ENCODE data around the gene NOD2.

NOD2 gene

GRCh38 chr16:50742576-50743200, 49.3 kb downstream of the NOD2 start:
- Histone ChIP-seq H3K9me3 (ENCODE audit: control insufficient read depth, insufficient read depth, low read length) (no peaks in the 10 kb centered on the region), H3K4me3 (ENCODE audit: low read depth, low read length) (peak overlapping the region; percentile 55), H3K9ac (ENCODE audit: low read depth, low read length) (no peak overlapping the region), H3K4me1 (ENCODE audit: control insufficient read depth, insufficient read depth, low read length) (peaks cover 19% of the 10 kb centered on the region), H3K36me3 (ENCODE audit: control insufficient read depth, insufficient read depth, low read length) (no peaks in the 10 kb centered on the region), H3K27me3 (ENCODE audit: control insufficient read depth, insufficient read depth, low read length) (no peaks in the 10 kb centered on the region)

GRCh38 chr16:50743581-50744225, 50.3 kb downstream of the NOD2 start:
- Histone ChIP-seq H3K9me3 (ENCODE audit: control insufficient read depth, insufficient read depth, low read length) (no peaks in the 10 kb centered on the region), H3K9ac (ENCODE audit: low read depth, low read length) (no peak overlapping the region), H3K4me3 (ENCODE audit: low read depth, low read length) (no peak overlapping the region), H3K27me3 (ENCODE audit: control insufficient read depth, insufficient read depth, low read length) (no peaks in the 10 kb centered on the region), H3K36me3 (ENCODE audit: control insufficient read depth, insufficient read depth, low read length) (no peaks in the 10 kb centered on the region), H3K4me1 (ENCODE audit: control insufficient read depth, insufficient read depth, low read length) (peaks cover 19% of the 10 kb centered on the region)

GRCh38 chr16:50744881-50745280, 51.5 kb downstream of the NOD2 start:
- Histone ChIP-seq H3K27me3 (ENCODE audit: control insufficient read depth, insufficient read depth, low read length) (no peaks in the 10 kb centered on the region), H3K4me1 (ENCODE audit: control insufficient read depth, insufficient read depth, low read length) (peaks cover 19% of the 10 kb centered on the region), H3K9me3 (ENCODE audit: control insufficient read depth, insufficient read depth, low read length) (no peaks in the 10 kb centered on the region), H3K9ac (ENCODE audit: low read depth, low read length) (no peak overlapping the region), H3K4me3 (ENCODE audit: low read depth, low read length) (no peak overlapping the region), H3K36me3 (ENCODE audit: control insufficient read depth, insufficient read depth, low read length) (no peaks in the 10 kb centered on the region)

- Histone ChIP-seq H3K27me3 (ENCODE audit: control insufficient read depth, insufficient read depth, low read length) (no peaks in the 10 kb centered on the region), H3K9me3 (ENCODE audit: control insufficient read depth, insufficient read depth, low read length) (no peaks in the 10 kb centered on the region), H3K36me3 (ENCODE audit: control insufficient read depth, insufficient read depth, low read length) (no peaks in the 10 kb centered on the region), H3K9ac (ENCODE audit: low read depth, low read length) (no peak overlapping the region), H3K4me1 (ENCODE audit: control insufficient read depth, insufficient read depth, low read length) (peaks cover 19% of the 10 kb centered on the region), H3K4me3 (ENCODE audit: low read depth, low read length) (no peak overlapping the region)
These were observed 52.5 kb downstream of the NOD2 start for GRCh38 chr16:50745940-50746339.

GRCh38 chr16:50747207-50747956, 54.0 kb downstream of the NOD2 start:
- Histone ChIP-seq H3K4me1 (ENCODE audit: control insufficient read depth, insufficient read depth, low read length) (peaks cover 19% of the 10 kb centered on the region), H3K27me3 (ENCODE audit: control insufficient read depth, insufficient read depth, low read length) (no peaks in the 10 kb centered on the region), H3K4me3 (ENCODE audit: low read depth, low read length) (no peak overlapping the region), H3K9ac (ENCODE audit: low read depth, low read length) (no peak overlapping the region), H3K9me3 (ENCODE audit: control insufficient read depth, insufficient read depth, low read length) (no peaks in the 10 kb centered on the region), H3K36me3 (ENCODE audit: control insufficient read depth, insufficient read depth, low read length) (no peaks in the 10 kb centered on the region)

GRCh38 chr16:50751528-50751927, 58.1 kb downstream of the NOD2 start:
- H3K4me1 ChIP-seq (ENCODE audit: control insufficient read depth, insufficient read depth, low read length) = no peaks in the 10 kb centered on the region
- peaks cover 2% of the 10 kb centered on the region for H3K36me3 ChIP-seq (ENCODE audit: control insufficient read depth, insufficient read depth, low read length)
- no peak overlapping the region for H3K9ac ChIP-seq (ENCODE audit: low read depth, low read length)
- no peaks in the 10 kb centered on the region for H3K27me3 ChIP-seq (ENCODE audit: control insufficient read depth, insufficient read depth, low read length)
- no peaks in the 10 kb centered on the region for H3K9me3 ChIP-seq (ENCODE audit: control insufficient read depth, insufficient read depth, low read length)
- no peak overlapping the region for H3K4me3 ChIP-seq (ENCODE audit: low read depth, low read length)

GRCh38 chr16:50752471-50753235, 59.2 kb downstream of the NOD2 start:
- H3K4me3 ChIP-seq (ENCODE audit: low read depth, low read length) = no peak overlapping the region
- H3K9ac ChIP-seq (ENCODE audit: low read depth, low read length) = no peak overlapping the region
- peaks cover 2% of the 10 kb centered on the region for H3K36me3 ChIP-seq (ENCODE audit: control insufficient read depth, insufficient read depth, low read length)
- no peaks in the 10 kb centered on the region for H3K9me3 ChIP-seq (ENCODE audit: control insufficient read depth, insufficient read depth, low read length)
- H3K4me1 ChIP-seq (ENCODE audit: control insufficient read depth, insufficient read depth, low read length) = no peaks in the 10 kb centered on the region
- H3K27me3 ChIP-seq (ENCODE audit: control insufficient read depth, insufficient read depth, low read length) = no peaks in the 10 kb centered on the region

GRCh38 chr16:50756473-50756872, 63.1 kb downstream of the NOD2 start:
- Histone ChIP-seq H3K27me3 (ENCODE audit: control insufficient read depth, insufficient read depth, low read length) (no peaks in the 10 kb centered on the region), H3K9me3 (ENCODE audit: control insufficient read depth, insufficient read depth, low read length) (no peaks in the 10 kb centered on the region), H3K4me3 (ENCODE audit: low read depth, low read length) (no peak overlapping the region), H3K9ac (ENCODE audit: low read depth, low read length) (no peak overlapping the region), H3K4me1 (ENCODE audit: control insufficient read depth, insufficient read depth, low read length) (no peaks in the 10 kb centered on the region), H3K36me3 (ENCODE audit: control insufficient read depth, insufficient read depth, low read length) (peaks cover 2% of the 10 kb centered on the region)

GRCh38 chr16:50761267-50761666, 67.9 kb downstream of the NOD2 start:
- H3K4me3 ChIP-seq (ENCODE audit: low read depth, low read length) = no peak overlapping the region
- no peaks in the 10 kb centered on the region for H3K4me1 ChIP-seq (ENCODE audit: control insufficient read depth, insufficient read depth, low read length)
- no peak overlapping the region for H3K9ac ChIP-seq (ENCODE audit: low read depth, low read length)
- no peaks in the 10 kb centered on the region for H3K36me3 ChIP-seq (ENCODE audit: control insufficient read depth, insufficient read depth, low read length)
- H3K27me3 ChIP-seq (ENCODE audit: control insufficient read depth, insufficient read depth, low read length) = no peaks in the 10 kb centered on the region
- no peaks in the 10 kb centered on the region for H3K9me3 ChIP-seq (ENCODE audit: control insufficient read depth, insufficient read depth, low read length)

- Histone ChIP-seq H3K4me3 (ENCODE audit: low read depth, low read length) (no peak overlapping the region), H3K9ac (ENCODE audit: low read depth, low read length) (no peak overlapping the region), H3K4me1 (ENCODE audit: control insufficient read depth, insufficient read depth, low read length) (no peaks in the 10 kb centered on the region), H3K9me3 (ENCODE audit: control insufficient read depth, insufficient read depth, low read length) (no peaks in the 10 kb centered on the region), H3K36me3 (ENCODE audit: control insufficient read depth, insufficient read depth, low read length) (no peaks in the 10 kb centered on the region), H3K27me3 (ENCODE audit: control insufficient read depth, insufficient read depth, low read length) (no peaks in the 10 kb centered on the region)
These were observed 68.8 kb downstream of the NOD2 start for GRCh38 chr16:50762241-50762640.

- Histone ChIP-seq H3K4me1 (ENCODE audit: control insufficient read depth, insufficient read depth, low read length) (no peaks in the 10 kb centered on the region), H3K36me3 (ENCODE audit: control insufficient read depth, insufficient read depth, low read length) (no peaks in the 10 kb centered on the region), H3K27me3 (ENCODE audit: control insufficient read depth, insufficient read depth, low read length) (no peaks in the 10 kb centered on the region), H3K9ac (ENCODE audit: low read depth, low read length) (no peak overlapping the region), H3K4me3 (ENCODE audit: low read depth, low read length) (no peak overlapping the region), H3K9me3 (ENCODE audit: control insufficient read depth, insufficient read depth, low read length) (no peaks in the 10 kb centered on the region)
These were observed 69.8 kb downstream of the NOD2 start for GRCh38 chr16:50763211-50763610.

Measured in iPS-15b (cell line).